Measurements from ENCODE around the gene TPPP2. TPM values are rescaled to one million over a fixed set of nuclear protein-coding genes. Genes with fewer than 3 reads are reported as not detected.
A peak's percentile ranks its signal among the peaks of the same experiment; 100 is the strongest.

The TPPP2 gene
- total RNA-seq, 1 donor from 2014 or later: not detected

DNA sequence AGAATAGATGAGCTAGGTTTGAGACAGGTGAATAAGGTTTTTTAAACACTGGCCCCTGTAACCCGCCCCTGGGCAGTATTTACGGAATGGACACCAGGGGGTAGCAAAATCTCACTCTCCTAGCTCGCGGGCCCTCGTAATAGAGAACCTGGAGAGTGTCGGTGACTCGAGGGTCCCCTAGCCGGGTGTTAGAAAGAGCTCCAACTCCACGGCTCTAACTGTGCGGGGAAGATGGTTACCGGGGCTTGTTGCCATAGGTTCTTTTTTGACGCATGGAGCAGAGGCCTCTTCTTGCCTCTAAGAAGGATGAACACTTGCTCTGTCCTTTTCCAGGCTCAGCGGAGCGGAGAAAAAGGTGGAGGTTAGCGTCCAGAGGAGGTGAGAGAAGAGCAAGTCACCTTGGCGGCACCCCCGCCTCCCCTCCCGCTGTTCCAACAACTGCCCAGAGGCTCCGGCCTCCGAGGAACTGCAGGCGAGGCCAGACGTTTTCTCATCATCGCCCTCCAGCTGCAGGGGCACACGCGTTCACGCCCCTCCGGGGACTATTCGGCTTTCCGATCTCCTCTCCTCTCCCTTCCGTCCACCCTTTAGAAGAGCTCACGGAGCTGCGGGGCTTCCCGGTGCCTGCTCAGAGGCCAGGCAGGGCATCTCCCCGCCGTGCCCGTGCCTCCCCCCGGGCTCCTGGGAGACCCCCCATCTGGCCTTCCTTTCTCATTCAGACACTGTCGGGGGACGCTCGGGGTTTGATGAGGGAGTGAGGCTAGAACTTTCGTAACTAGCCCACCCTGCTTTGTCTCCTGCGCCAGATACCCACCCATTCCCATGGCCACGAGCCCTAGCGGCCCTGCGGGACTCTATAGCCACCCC, 38.7 kb downstream of the TPPP2 start:
- no peak for DNase-seq (ENCODE audit: low read depth)
- Histone ChIP-seq H3K4me3 (ENCODE audit: low read depth, low read length) (peak overlapping the region; percentile 81), H3K36me3 (ENCODE audit: control insufficient read depth, insufficient read depth, low read length) (no peaks in the 10 kb centered on the region), H3K27me3 (ENCODE audit: control insufficient read depth, insufficient read depth, low read length) (no peaks in the 10 kb centered on the region)
- TF ChIP-seq, protein P1, sequence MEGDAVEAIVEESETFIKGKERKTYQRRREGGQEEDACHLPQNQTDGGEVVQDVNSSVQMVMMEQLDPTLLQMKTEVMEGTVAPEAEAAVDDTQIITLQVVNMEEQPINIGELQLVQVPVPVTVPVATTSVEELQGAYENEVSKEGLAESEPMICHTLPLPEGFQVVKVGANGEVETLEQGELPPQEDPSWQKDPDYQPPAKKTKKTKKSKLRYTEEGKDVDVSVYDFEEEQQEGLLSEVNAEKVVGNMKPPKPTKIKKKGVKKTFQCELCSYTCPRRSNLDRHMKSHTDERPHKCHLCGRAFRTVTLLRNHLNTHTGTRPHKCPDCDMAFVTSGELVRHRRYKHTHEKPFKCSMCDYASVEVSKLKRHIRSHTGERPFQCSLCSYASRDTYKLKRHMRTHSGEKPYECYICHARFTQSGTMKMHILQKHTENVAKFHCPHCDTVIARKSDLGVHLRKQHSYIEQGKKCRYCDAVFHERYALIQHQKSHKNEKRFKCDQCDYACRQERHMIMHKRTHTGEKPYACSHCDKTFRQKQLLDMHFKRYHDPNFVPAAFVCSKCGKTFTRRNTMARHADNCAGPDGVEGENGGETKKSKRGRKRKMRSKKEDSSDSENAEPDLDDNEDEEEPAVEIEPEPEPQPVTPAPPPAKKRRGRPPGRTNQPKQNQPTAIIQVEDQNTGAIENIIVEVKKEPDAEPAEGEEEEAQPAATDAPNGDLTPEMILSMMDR (IDR thresholded peaks at IDR 0.05; ENCODE audit: insufficient read depth, low read length, poor library complexity, severe bottlenecking): peak; percentile 73

DNA sequence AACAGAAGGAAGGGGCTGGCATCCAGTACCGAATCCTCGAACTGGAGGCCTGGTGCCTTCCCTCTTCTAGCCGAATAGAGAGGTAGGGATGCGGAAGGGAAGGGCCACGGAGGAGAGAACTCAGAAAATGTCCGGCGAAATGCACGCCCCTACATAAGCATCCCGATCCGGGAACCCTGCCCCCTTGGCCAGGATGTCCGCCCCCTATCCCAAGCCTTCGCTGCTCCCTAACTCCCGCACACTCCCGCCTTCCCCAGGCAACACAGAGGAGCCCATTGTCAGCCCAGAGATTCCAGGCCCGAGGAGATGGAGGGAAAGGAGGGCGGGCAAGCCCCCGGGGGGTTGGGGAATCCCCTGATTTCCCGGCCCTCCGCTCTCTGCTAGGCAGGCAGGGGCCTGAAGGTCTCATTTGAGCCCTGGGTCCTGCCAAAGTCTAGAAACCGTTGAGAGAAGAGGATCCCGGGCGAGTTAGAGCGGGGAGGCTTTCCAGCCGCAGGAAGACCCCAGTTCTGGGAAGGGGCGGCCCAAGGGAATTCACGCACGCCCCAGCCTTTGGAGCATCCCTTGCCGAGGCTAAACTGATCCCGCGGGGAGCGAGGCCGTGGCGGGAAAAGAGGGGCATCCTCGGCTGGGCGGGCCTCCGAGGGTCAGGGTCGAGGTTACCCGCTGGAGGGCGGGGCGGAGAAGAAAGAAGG, 39.5 kb downstream of the TPPP2 start:
- DNase-seq (ENCODE audit: low read depth): no peak
- H3K27me3 ChIP-seq (ENCODE audit: control insufficient read depth, insufficient read depth, low read length): no peaks in the 10 kb centered on the region
- peaks cover 1% of the 10 kb centered on the region for H3K36me3 ChIP-seq (ENCODE audit: control insufficient read depth, insufficient read depth, low read length)
- peak overlapping the region; percentile 81 for H3K4me3 ChIP-seq (ENCODE audit: low read depth, low read length)
- TF ChIP-seq, protein P1 (IDR thresholded peaks at IDR 0.05; ENCODE audit: insufficient read depth, low read length, poor library complexity, severe bottlenecking): no peak

DNA sequence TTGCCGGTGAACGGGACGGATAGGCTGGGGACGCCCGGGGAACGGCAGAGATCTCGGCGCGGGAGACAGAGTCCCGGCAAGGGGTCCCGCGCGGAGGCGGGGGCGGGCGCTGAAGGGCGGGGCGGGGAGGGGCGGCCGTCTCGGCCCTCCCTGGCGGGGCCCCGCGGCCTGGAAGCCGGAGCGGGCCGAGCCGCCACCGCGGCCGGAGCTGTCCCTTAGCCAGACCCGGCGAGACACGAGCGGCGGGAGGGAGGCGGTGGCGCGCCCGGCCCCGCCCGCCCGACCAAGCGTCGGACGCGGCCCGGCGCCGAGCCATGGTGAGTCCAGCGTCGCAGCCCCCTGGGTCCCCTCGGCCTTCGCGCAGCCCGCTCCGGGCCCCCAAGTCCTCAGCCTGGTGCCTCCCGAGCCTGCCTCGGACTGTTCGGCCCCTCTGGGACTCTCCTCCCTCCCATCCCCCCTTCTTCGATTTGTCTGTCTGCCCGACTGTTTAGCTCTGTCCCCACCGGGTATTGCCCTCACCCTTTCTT, 40.1 kb downstream of the TPPP2 start, which contains the start of gene ARHGEF40:
ARHGEF40 (plus strand) TSS at position 222 of the 527 bp plus-strand sequence; CDS start at position 315, 93 bp downstream.
- TF ChIP-seq, protein P1 (IDR thresholded peaks at IDR 0.05; ENCODE audit: insufficient read depth, low read length, poor library complexity, severe bottlenecking): no peak
- no peaks in the 10 kb centered on the region for H3K27me3 ChIP-seq (ENCODE audit: control insufficient read depth, insufficient read depth, low read length)
- no peak for DNase-seq (ENCODE audit: low read depth)
- H3K4me3 ChIP-seq (ENCODE audit: low read depth, low read length): peak within 1 kb of the TSS; percentile 81
- peaks cover 4% of the 10 kb centered on the region for H3K36me3 ChIP-seq (ENCODE audit: control insufficient read depth, insufficient read depth, low read length)

DNA sequence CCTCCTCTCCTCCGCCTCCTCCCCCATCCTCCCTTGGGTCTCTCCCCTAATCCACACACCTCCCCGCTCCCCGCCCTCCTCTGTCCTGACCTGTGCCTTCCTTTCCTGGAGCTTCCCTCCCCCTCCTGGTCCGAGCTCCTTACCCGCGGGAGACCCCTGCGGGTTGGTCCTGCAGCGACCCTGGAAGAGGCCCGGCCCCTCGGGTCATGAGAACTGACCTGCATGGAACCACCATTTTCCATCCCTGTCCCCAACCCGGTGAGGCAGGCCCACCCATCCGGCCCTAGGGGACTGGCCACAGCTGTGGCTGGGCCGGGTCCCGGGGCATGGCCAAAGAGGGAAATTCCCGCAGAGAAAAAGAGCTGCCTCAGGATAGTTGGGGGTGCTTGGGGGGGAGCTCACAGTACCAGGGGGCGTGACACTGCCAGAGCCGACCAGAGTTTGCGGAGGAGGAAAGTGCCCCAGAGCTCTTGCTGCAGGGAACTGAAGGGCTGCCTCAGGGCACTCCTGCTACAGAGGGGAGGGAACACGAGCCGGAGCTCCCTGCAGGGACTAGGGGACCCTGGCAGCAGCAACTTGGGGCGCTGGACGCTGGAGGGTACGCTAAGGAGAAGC, 40.7 kb downstream of the TPPP2 start:
- Histone ChIP-seq H3K27me3 (ENCODE audit: control insufficient read depth, insufficient read depth, low read length) (no peaks in the 10 kb centered on the region), H3K36me3 (ENCODE audit: control insufficient read depth, insufficient read depth, low read length) (peaks cover 5% of the 10 kb centered on the region), H3K4me3 (ENCODE audit: low read depth, low read length) (peak overlapping the region; percentile 81)
- TF ChIP-seq, protein P1 (IDR thresholded peaks at IDR 0.05; ENCODE audit: insufficient read depth, low read length, poor library complexity, severe bottlenecking): no peak
- no peak for DNase-seq (ENCODE audit: low read depth)

DNA sequence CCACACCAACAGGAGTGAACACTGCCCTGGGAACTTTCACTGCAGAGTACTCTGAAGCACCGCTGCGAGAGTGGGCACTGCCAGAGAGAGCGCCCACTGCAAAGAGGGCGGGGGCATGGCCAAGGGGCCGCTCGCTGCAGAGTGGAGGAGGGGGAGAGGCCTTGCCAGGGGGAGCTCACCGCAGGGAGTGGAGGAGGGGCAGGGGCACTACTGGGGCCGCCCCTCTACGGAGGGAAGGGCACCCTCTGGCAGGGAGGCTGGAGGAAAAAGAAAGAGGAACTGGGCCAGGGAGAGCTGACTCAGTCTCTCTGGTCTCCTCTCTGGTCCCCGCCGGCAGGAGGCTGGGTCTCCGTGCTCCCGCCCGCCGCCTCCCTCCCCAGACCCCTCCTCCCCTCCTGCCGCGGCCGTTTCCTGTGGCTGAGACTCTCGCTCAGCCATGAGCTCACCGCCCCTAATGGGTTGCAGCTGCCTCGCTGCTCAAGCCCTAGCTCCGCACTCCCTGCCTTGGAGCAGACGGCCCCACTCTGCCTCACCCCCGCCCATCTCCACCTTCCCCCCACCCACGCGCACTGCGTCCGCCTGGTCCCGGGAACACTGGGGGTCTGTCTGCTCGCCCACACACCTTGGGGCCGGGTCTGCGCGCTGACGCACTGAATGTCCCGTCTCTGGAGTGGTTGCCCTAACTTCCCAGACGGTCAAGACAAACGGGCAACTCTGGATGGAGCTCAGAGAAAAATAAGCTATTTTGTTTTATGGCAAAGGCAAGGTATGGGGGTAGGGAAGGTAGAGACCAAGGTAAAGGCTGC, 41.4 kb downstream of the TPPP2 start:
- no peaks in the 10 kb centered on the region for H3K27me3 ChIP-seq (ENCODE audit: control insufficient read depth, insufficient read depth, low read length)
- peaks cover 8% of the 10 kb centered on the region for H3K36me3 ChIP-seq (ENCODE audit: control insufficient read depth, insufficient read depth, low read length)
- TF ChIP-seq, protein P1 (IDR thresholded peaks at IDR 0.05; ENCODE audit: insufficient read depth, low read length, poor library complexity, severe bottlenecking): no peak
- DNase-seq (ENCODE audit: low read depth): no peak
- H3K4me3 ChIP-seq (ENCODE audit: low read depth, low read length): peak overlapping the region; percentile 81
